RWPE1 (cell line): ENCODE measurements around the gene LDLRAD4.

Experiments used
- CTCF ChIA-PET: fragments of 350-600 bp; sonication (Branson Sonifier 250); formaldehyde crosslinking; extraction: SDS; loops from one replicate; lab custom pipeline; 2021; lab: Yijun Ruan, JAX
- POLR2A ChIA-PET: fragments of 400-600 bp; formaldehyde crosslinking; extraction: SDS; loops from one replicate; lab custom pipeline; 2020; ENCODE audit warnings: antibody characterized with exemption; ENCODE audit not compliant: low non-redundant PET; lab: Yijun Ruan, JAX
- DNase-seq: peaks from one replicate; pipeline ENCODE4 v3.0.0; 2012; ENCODE audit warnings: low spot score
- H3K27ac ChIP-seq: fragments of 450-650 bp; 2 replicates; pipeline ENCODE4 v1.5.1; 2017
- CTCF ChIP-seq: fragments of 450-650 bp; conservative IDR thresholded peaks from 2 replicates; pipeline ENCODE4 v1.5.1; 2017; ENCODE audit warnings: low read depth, mild to moderate bottlenecking

LDLRAD4 gene

GRCh38 chr18:13320096-13320495 lies 101.5 kb downstream of the LDLRAD4 start:
- TF ChIP-seq CTCF, result no peak
- POLR2A ChIA-PET, result no interaction called here
- CTCF ChIA-PET, result no interaction called here
- H3K27ac ChIP-seq, result no peak overlapping the region
- no peak for DNase-seq

- ChIA-PET CTCF (no interaction called here), POLR2A (no interaction called here)
- no peak for DNase-seq
- TF ChIP-seq CTCF, result no peak
- H3K27ac ChIP-seq, result no peak overlapping the region
Observed at GRCh38 chr18:13320891-13321425, 102.4 kb downstream of the LDLRAD4 start.

DNA sequence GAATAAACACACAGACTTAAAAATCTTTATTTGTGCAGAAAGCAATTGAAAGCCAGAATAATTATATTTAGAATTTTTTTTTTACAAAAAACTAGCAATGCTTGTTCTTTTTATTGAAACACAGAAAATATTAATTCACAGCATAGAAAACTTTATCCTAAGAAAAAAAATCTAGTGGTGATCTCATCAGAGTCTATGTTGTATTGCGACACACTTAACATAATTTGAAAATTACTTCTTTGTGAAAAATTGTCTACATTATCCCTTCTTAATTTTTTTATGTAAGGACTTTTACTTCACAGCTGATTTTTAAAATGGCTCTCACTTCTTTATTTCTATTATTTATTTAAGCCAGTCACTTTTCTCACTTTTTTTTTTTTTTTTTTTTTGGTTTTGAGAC lies 103.4 kb downstream of the LDLRAD4 start:
- ChIA-PET POLR2A (no interaction called here), CTCF (interaction anchor here (0.6 to 0.7 kb wide), 2 partner anchors 13 to 21 kb away, joined by 5 to 7 read pairs; no protein-coding TSS in a partner anchor)
- no peak overlapping the region for H3K27ac ChIP-seq
- DNase-seq, result no peak
- no peak for TF ChIP-seq CTCF

DNA sequence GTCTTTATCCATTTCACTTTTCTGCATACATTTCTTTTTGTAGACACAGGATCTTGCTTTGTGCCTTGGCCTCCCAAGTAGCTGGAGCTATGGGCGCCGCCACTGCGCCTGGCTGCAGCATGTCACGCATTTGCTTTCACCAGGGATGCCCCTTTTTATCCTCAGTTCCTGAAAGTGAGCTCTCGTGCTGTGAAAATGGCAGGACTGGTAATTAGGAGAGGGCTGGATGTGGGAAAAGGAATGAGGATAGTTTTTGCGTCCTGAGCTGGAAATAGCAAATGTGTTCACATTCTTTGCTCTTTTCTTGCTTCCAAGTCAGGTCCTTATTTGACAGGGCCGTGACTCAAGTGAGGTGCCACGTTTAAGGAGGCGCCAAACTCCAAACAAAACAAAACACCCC lies 104.6 kb downstream of the LDLRAD4 start:
- CTCF ChIA-PET, result interaction anchor here (1.0 kb wide), 1 partner anchor 103 kb away, joined by 3 read pairs; no protein-coding TSS in a partner anchor
- no peak overlapping the region for H3K27ac ChIP-seq
- TF ChIP-seq CTCF, result no peak
- POLR2A ChIA-PET, result no interaction called here
- DNase-seq, result no peak

GRCh38 chr18:13324880-13325279 lies 106.3 kb downstream of the LDLRAD4 start:
- TF ChIP-seq CTCF, result no peak
- CTCF ChIA-PET, result no interaction called here
- no peak for DNase-seq
- POLR2A ChIA-PET, result no interaction called here
- H3K27ac ChIP-seq, result no peak overlapping the region

DNA sequence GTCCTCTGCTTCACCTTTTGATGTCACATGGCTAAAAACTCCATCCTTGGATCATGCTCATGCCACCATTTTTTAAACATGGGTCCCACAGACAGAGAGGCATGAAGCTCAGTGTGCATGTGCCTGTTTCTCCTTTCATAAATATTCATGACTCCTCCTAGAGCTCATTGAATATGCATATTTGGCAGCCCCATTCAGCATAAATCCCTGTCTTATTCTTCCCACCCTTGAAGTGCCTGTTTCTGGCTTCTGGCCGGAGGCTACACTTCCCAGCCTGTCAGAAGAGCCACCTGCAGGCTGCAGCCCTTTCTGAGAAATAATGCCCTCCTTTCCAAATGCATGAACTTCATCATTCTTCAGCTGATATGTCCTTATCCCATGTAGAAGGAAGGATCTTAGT lies 109.7 kb downstream of the LDLRAD4 start:
- H3K27ac ChIP-seq, result no peak overlapping the region
- no peak for DNase-seq
- ChIA-PET CTCF (interaction anchor here (0.6 kb wide), 2 partner anchors 26 to 72 kb away, joined by 3 read pairs; no protein-coding TSS in a partner anchor), POLR2A (no interaction called here)
- no peak for TF ChIP-seq CTCF
